HG02759 (cell line): Measurements from ENCODE around the gene OLFM4.

Source experiments
- ATAC-seq: cut with Tn5 transposase; IDR thresholded peaks from one replicate; pipeline ENCODE4 v1.9.1; 2021; ENCODE audit warnings: mild to moderate bottlenecking, moderate library complexity; ENCODE audit not compliant: unreplicated experiment

OLFM4 gene, protein sequence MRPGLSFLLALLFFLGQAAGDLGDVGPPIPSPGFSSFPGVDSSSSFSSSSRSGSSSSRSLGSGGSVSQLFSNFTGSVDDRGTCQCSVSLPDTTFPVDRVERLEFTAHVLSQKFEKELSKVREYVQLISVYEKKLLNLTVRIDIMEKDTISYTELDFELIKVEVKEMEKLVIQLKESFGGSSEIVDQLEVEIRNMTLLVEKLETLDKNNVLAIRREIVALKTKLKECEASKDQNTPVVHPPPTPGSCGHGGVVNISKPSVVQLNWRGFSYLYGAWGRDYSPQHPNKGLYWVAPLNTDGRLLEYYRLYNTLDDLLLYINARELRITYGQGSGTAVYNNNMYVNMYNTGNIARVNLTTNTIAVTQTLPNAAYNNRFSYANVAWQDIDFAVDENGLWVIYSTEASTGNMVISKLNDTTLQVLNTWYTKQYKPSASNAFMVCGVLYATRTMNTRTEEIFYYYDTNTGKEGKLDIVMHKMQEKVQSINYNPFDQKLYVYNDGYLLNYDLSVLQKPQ

DNA sequence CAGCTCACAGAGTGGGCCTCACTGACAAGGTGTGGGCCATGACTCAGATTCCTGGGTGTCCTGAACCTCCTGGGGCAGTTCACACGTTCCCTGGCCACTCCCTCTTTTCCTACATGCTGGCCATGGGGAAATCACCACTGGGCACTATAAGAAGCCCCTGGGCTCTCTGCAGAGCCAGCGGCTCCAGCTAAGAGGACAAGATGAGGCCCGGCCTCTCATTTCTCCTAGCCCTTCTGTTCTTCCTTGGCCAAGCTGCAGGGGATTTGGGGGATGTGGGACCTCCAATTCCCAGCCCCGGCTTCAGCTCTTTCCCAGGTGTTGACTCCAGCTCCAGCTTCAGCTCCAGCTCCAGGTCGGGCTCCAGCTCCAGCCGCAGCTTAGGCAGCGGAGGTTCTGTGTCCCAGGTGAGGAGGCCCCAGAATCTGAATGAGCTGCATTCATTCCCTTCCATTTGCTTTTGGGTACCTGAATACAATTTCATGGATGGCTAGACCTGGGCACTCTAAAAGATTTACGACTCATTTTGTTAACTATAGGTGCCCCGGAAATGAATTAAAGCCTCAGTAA, at the start of gene OLFM4:
Gene OLFM4 (plus strand): TSS at position 177 of the 567 bp plus-strand sequence. CDS start 24 bp downstream, at position 201.
- no peak for ATAC-seq

DNA sequence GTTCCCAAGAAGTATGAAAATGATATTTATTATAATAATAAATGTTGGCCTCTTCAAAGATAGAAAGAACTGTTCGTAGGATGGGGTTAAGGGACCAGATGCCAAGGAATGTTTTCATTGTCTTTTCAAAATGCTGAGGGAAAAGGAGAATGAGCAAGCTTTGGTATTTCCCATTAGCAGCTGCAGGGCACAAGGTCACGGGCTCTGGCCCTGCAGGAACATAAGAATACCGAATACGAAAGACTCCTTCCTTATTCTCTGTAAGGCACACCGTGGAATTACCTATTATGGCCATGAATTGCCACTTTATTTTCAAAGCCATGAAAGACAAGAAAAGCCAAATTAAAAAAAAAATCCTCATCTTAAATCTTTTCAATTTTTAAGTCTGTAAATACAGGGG, 49.6 kb upstream of the OLFM4 start:
- no peak for ATAC-seq

DNA sequence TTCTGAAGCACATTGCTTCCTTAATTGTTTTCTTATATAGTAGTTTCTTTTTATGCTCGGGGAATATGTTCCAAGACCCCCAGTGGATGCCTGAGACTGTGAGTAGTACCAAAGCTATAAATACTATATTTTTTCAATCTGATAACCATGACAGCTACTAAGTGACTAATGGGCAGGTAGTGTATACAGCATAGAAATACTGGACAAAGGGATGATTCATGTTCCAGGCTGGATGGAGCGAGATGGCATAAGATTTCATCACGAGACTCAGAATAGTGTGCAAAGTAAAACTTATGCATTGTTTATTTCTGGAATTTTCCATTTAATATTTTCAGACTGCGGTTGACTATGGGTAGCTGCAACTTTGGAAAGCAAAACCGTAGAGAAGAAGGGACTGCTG, 47.9 kb upstream of the OLFM4 start:
- no peak for ATAC-seq

DNA sequence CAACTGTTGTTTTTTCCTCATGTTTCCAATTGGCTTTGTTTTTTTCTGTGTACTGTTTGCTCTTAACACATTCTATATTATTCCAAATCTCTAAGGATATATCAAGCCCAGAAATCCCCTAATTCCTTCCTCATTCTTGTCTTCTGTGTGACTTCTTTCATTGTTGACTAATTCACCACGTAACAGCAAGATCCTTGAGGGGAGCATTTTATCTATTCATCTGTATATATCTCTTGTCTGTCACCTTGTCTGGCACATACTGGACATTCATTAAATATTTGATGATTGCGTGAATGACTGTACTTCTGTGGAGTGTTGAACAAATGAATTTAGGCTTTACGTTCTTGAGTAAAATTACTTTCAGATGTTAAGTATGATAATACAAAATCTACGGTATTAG, 44.8 kb upstream of the OLFM4 start:
- no peak for ATAC-seq

DNA sequence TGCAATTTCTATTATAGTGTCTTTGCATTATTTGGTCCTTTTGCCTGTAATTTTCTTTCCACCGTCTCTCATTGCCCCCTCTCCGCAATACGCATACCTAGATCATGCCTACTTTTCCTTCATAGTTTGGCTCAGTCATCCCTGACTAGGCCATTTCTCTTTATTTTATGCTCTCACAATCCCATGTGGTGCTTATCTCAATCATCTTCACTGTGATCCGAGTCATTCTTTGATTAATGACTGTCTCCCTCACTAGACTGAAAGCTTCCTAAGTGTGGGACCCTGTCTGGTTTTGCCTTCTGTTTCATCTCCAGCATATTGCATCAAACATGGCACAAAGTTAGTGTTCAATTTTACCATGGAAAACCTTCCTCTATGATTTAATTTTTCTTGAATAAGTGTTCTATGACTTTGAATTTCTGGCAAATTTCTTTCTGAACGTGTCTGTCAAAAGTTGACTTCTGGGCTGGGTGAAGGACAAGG, 43.7 kb upstream of the OLFM4 start:
- ATAC-seq: no peak

DNA sequence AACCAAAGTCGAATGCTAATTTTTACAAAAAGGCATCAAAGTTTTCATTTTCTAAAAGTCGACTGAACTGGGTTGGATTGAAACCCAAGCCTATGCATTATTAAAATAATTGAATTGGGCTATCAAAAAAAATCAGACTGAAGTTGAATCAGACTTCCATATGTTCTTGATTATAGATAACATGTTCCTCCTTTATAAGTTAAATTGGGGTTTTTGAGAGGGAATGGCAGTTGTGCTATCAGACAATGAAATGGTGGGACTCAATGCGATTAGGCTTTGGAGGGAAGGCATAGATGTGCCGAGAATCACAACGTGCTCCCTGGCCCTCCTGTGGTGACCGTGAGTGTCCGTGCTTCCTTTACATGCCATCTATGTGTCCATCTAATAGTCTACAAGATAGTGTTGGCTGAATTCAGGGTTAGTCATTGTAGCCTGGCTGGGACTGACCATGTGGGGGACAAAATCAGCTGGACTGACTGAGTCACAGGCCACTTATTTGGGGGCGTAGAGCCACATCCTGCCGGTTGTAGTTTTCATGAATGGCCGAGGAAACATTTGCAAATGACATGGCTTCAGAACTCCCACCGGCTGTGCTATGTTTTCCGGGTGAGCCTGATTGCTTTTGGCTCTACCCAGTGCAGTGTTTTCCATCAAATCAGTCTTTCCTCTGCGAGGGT, 37.1 kb upstream of the OLFM4 start:
- ATAC-seq: no peak

DNA sequence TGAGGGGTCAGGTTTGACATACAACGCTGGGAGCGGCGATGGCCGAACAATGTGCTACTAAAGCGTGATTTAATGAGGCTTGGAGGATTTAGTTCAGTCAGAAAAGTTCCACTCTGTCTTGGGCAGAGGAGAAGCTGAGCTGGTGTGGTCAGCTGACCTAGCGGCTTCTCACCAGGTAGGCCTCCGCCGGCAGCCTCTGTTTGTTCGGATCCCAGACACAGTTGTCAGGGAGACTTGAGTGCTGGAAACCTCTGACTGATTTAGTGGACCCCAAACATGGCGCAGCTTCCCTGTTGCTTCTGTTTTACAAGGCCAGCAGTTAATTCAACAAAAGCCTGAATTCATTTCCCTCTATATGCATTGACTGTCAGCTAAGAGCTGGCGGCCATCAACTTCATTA, 36.5 kb upstream of the OLFM4 start:
- ATAC-seq: no peak

DNA sequence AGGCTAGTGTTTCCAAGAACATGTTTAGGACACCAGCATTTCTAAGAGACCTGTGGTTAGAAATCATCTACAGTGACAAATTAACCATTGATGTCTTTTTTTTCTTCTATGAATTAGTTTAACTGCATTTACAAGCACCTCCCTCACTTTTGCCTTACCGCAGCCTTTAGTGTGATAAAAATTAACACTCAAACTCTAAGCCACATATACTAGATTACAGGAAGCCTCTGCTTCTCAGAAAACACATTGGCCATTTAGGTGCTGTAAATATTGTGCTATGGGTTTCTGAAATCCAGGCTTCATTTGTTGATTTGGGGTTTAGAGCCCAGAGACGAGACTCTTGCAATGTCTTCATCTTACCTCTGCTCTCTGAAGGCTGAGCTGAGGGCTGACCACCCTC, 34.6 kb upstream of the OLFM4 start:
- ATAC-seq: no peak

DNA sequence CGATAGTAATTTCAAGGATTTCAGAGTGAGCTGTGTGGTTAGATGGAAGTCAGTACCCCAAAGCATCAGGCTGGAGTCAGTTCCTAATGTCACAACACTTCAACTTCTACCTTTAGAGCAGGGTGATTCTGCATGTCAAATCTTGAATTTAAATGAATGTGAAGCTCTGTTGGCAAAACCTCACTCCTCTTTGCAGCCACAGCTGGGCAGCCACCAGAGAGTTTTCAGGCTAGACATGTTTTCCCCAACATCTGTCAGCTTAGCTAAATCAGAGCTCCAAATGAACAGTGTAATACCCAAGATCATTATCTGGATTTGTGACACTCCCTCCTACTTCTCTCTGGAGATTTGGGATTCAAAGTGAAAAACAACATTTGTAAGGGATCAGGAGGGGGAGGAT, 33.7 kb upstream of the OLFM4 start:
- ATAC-seq: no peak

DNA sequence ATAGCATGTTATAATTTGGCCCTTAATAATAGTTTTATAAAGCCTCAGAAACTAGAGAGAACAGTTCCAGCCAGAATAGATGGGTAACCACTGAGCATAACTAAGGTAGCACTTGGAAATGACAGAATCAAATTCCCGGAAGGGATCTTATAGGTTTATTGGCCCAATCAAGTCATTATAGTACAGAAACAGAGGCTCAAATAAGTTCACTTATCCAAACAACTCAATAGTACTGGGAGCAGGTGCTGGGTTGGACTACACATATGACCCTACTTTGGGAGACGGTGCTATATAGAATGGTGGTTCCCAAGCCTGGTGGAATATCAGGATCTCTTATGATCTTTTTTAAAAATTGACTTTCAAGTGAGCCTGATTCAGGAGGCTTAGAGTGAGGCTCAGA, 32.7 kb upstream of the OLFM4 start:
- no peak for ATAC-seq

DNA sequence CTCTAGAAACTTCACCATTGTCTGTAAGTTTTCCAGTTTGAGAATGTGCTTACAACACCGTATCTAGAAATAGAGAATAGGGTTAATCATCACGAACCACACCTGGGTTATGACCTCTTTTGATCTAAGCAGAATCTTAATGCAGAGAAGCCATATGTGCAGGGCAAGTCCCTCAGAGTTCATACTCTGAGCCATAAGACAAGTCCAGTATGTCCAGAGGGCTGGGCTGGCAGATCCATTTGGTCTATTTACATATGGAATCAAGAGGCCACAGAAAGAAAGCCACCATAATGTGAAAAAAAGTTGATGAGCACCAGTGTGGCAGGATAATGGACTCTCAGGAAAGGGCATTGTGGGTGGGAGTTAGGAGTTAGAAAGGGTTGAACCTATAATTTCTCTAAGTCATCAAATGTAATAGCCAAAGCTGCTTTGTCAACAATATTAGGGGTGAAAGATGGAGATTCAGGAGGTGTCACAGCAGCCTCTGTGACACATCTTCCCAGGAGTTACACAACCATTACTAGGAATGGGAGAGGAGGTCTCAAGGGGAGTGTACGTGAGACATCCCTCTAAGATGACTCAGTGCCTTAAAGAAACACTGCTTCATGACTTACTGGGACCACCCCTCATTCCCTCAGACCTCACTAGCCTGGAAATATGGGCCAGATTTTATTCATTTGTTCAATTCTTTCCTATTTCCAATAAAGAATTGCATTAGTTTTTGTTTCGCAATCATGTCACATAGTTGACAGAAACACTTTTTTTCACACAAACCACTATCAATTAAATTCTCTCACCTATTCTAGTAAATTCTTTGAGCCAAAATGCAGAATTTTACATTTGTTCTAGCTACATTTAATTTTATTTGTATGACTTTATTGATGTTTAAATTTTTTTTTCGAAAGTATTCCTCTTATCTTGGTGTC, 30.4 kb upstream of the OLFM4 start:
- ATAC-seq: no peak

DNA sequence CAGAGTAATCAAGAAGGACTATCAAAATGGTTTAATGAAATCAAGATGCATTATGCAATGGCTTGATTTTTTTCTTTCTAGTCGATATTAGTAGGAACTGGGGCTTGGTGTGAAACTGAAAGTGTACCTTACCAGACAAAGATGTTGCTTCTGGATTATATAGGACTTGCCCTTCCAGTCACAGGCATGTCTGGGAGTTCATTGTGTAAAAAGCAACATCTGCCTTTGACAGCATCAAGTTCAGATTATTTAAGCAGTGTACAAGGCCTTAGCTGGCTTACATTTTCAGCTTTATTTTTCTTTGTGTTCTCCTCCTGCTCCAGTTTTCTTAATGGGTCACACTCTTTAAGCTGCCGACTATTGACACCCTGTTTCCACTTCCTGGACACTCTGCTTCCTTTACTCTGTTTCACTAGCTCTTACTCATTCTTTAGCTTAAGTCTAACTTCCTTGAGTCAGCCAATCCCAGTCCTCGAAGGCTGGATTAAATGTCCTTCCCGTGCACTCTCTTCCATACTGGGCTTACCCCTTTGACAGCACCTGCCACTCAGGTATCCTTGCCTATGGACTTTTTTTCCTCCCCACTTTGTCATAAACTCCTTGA, 29.4 kb upstream of the OLFM4 start:
- ATAC-seq: no peak

DNA sequence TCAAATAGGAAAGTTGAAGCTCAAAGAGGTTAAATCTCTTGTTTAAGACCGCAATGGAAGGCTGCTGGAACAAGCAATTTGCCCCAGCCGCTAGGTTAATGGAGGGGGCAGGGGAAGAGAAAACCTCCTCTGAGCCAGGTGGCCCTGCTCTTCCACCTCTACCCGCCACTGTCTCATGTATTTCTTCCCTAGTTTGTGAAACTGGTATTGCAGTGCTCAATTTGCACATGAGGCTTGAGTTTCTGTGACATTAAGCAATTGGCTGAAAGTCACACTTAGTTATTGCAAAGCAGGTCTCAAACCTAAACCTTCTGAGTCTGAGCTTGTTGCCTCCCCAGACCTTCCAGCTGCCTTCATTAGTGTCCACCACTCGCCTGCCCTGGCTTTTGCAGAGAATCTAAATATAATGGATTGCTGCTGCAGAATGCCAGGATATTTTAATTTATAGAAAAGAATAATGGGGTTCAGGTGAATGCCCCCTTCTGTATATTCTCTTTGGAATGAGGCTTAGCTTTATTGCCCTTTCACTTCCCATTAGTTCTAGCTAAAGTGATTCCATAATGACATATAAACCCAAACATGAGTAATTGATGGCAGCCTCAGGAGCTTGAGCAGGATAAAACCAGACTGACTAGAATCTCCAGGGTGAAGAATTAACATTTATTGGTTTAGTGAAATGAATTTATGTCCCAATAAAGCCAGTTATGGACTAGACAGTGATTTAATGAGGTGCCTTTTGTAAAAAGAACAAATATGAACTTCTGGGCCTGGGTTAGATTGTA, 27.0 kb upstream of the OLFM4 start:
- ATAC-seq: no peak

DNA sequence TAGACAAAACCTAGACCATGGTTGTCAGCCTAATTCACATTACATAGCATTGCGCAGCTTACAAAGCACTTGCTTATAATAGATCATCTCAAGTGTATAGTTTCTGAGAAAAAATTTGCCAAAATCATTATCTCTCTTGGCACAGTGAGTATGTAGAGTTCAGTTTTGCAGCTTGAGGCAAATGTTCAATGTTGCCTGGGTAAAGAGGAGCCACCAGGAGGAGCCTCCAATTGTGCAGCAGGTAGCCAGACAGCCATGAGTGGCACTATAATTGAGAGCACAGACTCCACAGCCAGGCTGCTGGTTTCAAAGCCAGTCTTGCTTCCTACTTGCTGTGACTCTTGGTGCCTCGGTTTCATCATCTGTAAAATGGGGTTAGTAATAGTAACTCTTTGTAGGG, 24.0 kb upstream of the OLFM4 start:
- no peak for ATAC-seq

DNA sequence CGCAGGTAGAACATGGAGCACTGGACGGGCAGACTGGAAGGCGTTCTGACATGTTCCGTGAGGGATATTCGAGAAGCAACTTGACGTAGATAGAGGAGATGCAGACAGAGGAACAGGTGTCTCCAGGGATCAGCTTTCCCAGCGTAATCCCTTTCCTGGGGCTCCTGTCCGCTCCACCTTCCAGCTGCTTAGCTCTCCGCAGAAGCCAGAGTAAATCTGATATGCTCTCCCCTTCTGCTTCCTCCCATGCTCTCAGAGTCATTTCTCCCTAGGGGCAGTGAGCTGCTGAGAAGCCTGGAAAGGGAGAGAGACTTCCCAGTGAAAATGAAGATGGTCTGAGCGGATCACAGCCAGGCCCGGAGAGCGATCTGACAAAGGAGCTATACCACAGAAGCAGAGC, 23.0 kb upstream of the OLFM4 start:
- ATAC-seq: no peak

DNA sequence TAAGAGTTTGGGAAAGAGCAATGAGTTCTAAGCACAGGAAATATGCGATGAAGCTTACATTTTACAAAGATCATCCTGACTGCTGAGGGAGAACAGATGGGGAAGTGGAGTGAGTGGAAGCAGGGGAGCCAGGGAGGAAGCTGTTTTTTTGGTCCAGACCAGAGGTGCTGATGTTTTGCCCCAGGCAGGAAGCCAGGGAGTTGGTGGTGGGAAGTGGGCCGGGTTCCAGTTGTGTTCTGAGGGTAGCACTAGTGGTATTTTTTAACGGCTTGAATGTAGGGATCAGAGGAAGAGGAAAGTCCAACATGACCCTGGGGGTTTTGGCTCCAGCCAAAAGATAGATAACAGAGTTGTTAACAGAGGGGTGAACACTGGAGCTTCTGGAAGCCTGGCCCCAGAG, 20.7 kb upstream of the OLFM4 start:
- no peak for ATAC-seq

DNA sequence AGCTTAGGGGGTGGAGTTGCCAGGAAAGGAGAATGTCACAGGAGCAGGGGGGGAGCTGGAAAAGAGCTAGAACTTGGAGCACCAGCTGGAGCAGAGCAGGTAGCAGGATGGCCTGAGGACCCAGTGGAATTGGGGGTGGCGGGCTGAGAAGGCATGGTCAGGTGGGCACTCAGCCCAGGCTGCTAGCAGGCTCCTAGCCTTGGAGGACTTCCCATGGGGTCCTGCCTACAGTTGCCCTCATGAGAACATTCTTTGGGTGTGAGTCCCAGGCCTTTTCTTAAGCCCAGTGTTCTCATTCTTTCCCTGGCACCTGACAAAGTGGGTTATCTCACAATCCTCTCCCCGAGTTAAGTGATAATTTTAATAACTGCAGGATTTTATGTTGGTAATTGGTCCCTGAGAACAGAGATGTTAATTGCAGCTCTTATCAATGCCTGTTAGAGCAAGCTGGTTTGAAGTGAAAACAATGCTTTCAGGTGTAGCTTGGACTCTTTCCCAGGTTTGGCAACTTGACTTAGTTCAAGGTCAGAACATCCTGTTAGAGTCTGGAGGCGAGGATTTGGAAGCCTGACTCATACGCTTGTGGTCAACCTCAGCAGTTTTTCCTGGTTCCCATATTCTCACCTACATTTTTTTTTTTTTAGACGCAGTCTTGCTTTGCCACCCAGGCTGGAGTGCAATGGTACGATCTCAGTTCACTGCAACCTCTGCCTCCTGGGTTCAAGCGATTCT, 18.1 kb upstream of the OLFM4 start:
- ATAC-seq: no peak

DNA sequence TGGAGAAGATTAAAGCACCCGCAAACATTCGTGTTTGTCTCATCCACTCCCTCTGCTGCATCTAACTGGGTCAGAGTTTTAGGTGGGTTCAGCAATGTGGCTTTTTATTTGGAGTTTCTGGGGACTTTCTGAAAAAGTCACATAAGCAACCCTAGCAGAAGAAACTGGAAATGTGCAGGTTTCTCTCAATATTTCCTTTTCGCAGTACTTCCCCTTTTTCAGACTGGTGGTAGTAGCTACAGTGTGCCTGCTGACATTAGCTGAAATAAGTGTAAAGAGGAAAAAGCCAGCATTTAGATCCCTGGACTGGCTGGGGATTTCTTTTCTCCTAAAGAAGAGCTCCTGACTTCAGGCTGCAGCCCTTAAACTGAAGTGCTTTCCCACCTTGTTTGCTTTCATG, 15.9 kb upstream of the OLFM4 start:
- no peak for ATAC-seq

DNA sequence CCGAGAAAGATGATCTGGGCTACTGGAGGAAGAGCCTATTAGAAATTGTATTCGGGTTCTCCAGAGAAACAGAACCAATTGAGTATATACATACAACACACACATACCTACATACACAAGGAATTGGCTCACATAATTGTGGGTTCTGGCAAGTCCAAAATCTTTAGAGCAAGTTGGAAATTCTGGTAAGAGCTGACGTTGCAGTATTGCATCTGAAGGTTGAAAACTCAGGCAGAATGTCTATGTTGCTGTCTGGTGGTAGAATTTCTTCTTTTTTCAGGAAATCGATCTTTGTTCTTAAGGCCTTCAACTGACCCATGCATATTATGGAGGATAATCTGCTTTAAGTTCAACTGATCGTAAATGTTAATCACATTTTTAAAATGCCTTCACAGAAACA, 15.5 kb upstream of the OLFM4 start:
- no peak for ATAC-seq
